ENCODE data around the gene EYA2. TPM values are rescaled to one million over a fixed set of nuclear protein-coding genes. Genes with fewer than 3 reads are reported as not detected.

Gene EYA2
- total RNA-seq, 1 donor from 2014 or later: 8.1 TPM

DNA sequence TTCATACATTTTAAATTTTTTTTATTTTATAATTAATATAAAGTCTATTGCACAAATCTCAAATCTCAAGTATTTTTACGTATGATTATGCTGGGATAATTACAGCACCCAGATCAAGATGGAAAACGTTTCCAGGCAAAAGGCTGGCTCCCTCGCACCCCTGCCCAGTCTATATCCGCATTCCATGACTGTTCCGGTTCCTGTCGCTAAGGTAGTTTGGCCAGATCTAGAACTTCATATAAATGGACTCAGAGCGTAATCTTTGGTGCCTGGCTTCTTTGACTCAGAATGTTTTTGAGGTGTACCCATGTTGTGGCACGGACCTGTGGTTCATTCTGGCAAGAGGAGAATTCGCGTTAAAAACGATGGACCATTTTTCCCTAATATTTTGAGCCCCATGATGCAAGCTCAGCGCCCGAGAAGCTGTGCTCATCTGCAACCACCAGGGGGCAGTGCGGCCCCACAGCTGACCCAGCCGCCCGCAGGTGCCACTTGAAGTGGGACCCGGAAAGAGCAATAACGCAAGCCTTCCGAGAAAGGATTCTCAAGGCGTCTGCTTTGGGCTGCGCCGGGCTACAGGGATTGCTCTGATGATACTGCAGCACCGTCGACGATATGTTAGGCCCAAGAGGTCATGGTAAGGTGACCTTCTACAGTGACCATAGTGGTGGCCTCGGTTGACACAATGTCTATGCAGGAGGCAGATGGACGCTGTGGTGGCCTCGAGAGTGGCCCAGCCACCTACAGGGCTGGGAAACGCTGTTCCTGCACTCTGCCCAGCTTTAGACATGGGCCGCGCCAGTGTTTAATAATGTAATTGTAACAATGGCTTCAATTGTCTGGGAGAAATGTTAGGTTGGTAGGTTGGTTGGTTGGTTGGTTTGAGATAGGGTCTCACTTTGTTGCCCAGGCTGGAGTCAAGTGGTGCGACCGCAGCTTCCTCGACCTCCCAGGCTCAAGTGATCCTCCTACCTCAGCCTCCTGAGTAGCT is 301.7 kb downstream of the EYA2 start:
- Mint-ChIP-seq H3K27ac (no peak overlapping the region), H3K4me1 (ENCODE audit: unreplicated experiment) (peaks cover 14% of the 10 kb centered on the region), H3K9me3 (no peaks in the 10 kb centered on the region), H3K27me3 (no peaks in the 10 kb centered on the region), H3K4me3 (no peak overlapping the region), H3K36me3 (no peaks in the 10 kb centered on the region)
- TF ChIP-seq, protein P1, sequence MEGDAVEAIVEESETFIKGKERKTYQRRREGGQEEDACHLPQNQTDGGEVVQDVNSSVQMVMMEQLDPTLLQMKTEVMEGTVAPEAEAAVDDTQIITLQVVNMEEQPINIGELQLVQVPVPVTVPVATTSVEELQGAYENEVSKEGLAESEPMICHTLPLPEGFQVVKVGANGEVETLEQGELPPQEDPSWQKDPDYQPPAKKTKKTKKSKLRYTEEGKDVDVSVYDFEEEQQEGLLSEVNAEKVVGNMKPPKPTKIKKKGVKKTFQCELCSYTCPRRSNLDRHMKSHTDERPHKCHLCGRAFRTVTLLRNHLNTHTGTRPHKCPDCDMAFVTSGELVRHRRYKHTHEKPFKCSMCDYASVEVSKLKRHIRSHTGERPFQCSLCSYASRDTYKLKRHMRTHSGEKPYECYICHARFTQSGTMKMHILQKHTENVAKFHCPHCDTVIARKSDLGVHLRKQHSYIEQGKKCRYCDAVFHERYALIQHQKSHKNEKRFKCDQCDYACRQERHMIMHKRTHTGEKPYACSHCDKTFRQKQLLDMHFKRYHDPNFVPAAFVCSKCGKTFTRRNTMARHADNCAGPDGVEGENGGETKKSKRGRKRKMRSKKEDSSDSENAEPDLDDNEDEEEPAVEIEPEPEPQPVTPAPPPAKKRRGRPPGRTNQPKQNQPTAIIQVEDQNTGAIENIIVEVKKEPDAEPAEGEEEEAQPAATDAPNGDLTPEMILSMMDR (conservative IDR thresholded peaks at IDR 0.05): peak; percentile 99
- DNase-seq (ENCODE audit: extremely low spot score, unreplicated experiment): peak; percentile 81

DNA sequence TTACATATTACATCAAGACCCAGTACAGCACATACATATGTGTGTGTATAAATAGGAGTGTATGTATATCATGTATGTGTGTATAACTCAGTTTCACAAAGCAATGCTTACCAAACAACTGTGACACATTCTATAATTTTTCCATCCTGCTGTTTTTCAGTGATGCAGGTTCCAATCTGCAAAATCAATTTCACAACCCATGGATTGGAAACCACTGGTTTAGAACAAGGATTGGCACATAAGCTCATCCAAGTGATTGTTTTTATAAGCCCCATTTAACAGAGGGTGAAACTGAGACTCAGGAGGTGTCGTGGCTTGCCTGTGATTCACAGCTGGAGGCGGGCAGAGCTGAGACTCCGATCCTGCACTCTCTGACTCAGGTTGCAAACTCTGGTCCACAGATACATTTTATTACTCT is 303.6 kb downstream of the EYA2 start:
- no peaks in the 10 kb centered on the region for H3K27me3 Mint-ChIP-seq
- H3K9me3 Mint-ChIP-seq: no peaks in the 10 kb centered on the region
- H3K36me3 Mint-ChIP-seq: no peaks in the 10 kb centered on the region
- DNase-seq (ENCODE audit: extremely low spot score, unreplicated experiment): no peak
- no peak overlapping the region for H3K4me3 Mint-ChIP-seq
- no peak overlapping the region for H3K27ac Mint-ChIP-seq
- TF ChIP-seq, protein P1 (conservative IDR thresholded peaks at IDR 0.05): no peak
- peaks cover 14% of the 10 kb centered on the region for H3K4me1 Mint-ChIP-seq (ENCODE audit: unreplicated experiment)

GRCh38 chr20:47198996-47199552 is 304.4 kb downstream of the EYA2 start:
- H3K27ac Mint-ChIP-seq: no peak overlapping the region
- no peaks in the 10 kb centered on the region for H3K27me3 Mint-ChIP-seq
- DNase-seq (ENCODE audit: extremely low spot score, unreplicated experiment): no peak
- H3K4me1 Mint-ChIP-seq (ENCODE audit: unreplicated experiment): peaks cover 14% of the 10 kb centered on the region
- H3K4me3 Mint-ChIP-seq: no peak overlapping the region
- no peaks in the 10 kb centered on the region for H3K36me3 Mint-ChIP-seq
- TF ChIP-seq, protein P1 (conservative IDR thresholded peaks at IDR 0.05): no peak
- H3K9me3 Mint-ChIP-seq: no peaks in the 10 kb centered on the region

- no peak for DNase-seq (ENCODE audit: extremely low spot score, unreplicated experiment)
- no peaks in the 10 kb centered on the region for H3K9me3 Mint-ChIP-seq
- TF ChIP-seq, protein P1 (conservative IDR thresholded peaks at IDR 0.05): no peak
- no peaks in the 10 kb centered on the region for H3K36me3 Mint-ChIP-seq
- no peaks in the 10 kb centered on the region for H3K27me3 Mint-ChIP-seq
- H3K27ac Mint-ChIP-seq: peak overlapping the region; percentile 77
- no peak overlapping the region for H3K4me3 Mint-ChIP-seq
- peaks cover 22% of the 10 kb centered on the region for H3K4me1 Mint-ChIP-seq (ENCODE audit: unreplicated experiment)
These were observed 306.6 kb downstream of the EYA2 start for GRCh38 chr20:47201074-47201730.

GRCh38 chr20:47202733-47203667 is 308.4 kb downstream of the EYA2 start:
- no peak for DNase-seq (ENCODE audit: extremely low spot score, unreplicated experiment)
- H3K36me3 Mint-ChIP-seq: peaks cover 6% of the 10 kb centered on the region

More at GRCh38 chr20:47202733-47203667, 308.4 kb downstream of the EYA2 start:
- Mint-ChIP-seq H3K27ac (no peak overlapping the region), H3K9me3 (no peaks in the 10 kb centered on the region), H3K4me3 (no peak overlapping the region), H3K4me1 (ENCODE audit: unreplicated experiment) (peaks cover 21% of the 10 kb centered on the region), H3K27me3 (no peaks in the 10 kb centered on the region)
- TF ChIP-seq, protein P1 (conservative IDR thresholded peaks at IDR 0.05): no peak

Data from type B pancreatic cell (in vitro differentiated cells).